Stimulated activated CD4-positive, alpha-beta T cell treated with anti-CD3 and anti-CD28 coated beads, Interleukin-12 subunit alpha, Interleukin-12 subunit beta, amount 100 ng/mL, for 4 hours (primary cell): ENCODE results near the gene LMAN2L.
"Not testable (repeated sequence)": the region's sequence is repeated elsewhere in the genome, so short reads cannot be mapped to it uniquely, and the experiment has no call there.

ENCODE experiments used
- DNase-seq: peaks from one replicate; pipeline ENCODE4 v3.0.0-alpha.2; 2020

Gene LMAN2L

DNA sequence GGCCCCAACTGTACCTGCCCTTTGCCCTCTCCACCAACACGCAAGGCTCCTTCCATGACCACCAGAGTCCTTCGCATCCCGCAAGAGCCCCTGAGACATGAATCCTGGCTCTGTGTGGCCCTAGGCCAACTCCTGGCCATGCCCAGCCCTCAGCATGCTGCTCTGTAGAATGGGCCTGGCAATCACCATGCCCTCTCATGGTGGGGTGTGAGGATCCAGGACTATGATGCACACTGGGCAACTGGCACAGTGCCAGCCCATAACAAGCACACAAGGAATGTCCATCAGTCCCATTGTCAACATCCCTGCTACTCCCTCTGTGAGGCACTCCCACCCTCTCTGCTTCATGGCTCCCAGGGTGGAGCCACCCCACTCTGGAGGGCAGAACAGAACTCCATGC lies 52.6 kb downstream of the LMAN2L start:
- DNase-seq = no peak

DNA sequence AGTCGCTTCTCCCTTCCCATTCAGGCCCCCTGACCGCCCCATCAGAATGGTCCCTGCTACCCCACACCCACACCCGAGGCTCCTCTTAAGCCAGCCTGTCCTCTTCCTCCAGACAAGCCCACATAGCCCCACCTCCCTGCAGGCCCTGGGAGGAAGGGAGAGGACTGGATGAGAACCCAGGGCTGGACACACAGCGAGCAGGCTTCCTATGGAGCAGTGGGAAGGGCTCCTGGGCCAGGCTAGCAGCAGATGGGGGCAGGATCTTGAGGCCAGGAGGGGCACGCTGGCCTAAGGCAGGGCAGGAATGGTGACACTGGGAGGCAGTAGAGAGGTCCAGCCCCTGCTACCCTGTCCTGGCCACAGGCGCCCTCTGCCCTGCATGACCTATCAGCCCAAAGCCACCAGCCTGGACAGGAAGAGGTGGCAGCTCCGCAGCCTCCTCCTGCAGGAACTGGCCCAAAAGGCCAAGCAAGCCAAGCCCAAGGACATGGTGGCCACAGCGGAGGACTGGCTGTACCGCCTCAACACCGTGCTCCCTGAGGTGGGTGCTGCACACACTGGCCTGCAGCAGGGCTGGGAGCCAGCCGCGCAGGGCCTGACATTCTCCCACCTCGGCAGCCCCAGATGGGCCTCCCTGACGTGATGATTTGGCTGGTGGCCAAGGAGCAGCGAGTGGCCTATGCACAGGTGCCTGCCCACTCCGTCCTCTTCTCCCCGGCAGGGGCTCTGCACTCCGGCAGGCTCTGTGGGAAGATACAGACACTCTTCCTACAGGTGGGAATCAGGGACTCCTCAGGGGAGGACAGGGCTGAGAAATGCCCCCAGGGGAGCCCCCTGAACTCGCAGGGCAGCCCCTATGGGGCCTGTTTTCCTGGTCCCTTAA lies 54.0 kb downstream of the LMAN2L start:
- no peak for DNase-seq

DNA sequence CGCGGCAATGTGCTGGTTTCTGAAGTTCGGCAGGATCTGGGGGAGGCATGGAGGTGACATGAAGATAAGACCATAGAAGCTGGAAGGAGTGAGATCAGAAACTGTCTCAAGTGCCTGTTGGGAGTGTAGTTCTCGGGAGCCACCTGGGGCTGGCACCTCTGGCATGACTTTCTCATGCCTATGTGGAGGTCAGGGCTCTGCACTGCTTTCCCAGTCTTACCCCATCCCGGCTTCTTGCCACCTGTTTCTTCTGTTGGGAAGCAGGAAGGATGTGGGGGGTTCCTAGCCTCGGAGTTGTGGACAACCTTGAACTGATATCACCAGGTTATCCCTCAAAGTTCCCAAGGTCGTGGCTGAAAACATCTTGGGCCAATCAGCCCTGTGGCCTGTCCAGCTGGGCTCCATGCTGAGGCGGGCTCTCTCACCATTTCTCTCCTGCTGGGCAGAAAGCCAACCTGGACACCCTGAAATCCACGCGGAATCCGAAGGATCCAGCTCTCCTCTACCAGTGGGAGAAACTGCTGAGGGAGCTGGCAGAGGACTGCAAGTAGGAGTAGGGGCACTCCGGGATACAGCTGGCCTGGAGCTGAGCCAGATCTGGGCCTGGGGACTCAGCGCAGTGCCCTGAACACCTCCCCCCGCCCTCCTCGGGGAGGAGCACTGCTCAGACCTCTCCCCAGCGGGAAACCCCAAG lies 54.8 kb downstream of the LMAN2L start:
- DNase-seq = no peak

DNA sequence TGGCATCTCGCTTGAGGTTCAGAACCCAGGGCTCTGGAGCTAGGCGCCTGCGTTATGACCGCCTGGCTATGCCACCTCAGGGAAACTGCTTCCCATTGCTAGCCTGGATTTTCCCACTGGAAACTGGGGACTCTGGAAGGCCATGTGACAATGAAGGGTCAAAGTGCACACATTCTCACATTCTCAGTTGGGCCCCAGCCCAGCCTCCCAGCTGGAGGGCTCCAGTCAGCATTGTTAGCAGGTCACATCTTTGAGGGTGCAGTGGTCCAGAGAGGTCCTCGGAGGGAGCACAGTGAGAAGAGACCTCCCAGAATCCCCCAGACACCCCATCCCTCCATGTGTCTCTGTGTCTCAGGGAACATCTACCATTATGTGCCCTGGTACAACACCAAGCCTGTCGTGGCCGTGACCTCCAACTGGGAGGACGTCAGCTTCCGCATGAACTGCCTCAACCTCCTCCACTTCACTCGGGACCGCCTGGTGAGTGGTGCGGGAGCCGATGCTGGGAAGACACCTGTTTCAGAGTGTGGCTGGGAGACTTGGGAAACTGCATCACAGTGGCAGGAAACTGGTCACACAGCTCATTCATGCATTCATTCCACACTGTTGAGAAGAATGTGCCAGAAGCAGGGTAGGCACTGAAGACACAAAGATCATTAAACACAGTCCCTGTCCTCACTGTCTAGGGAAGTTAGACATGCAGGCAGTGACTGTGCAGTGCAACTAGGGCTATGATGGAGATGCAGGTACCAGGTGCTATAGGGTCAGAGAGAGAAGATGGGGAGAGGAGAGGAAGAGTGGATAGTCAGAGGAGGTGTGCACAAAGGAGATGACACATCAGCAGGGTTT lies 55.7 kb downstream of the LMAN2L start:
- no peak for DNase-seq

GRCh38 chr2:96683307-96683706 lies 56.6 kb downstream of the LMAN2L start:
- DNase-seq = no peak

DNA sequence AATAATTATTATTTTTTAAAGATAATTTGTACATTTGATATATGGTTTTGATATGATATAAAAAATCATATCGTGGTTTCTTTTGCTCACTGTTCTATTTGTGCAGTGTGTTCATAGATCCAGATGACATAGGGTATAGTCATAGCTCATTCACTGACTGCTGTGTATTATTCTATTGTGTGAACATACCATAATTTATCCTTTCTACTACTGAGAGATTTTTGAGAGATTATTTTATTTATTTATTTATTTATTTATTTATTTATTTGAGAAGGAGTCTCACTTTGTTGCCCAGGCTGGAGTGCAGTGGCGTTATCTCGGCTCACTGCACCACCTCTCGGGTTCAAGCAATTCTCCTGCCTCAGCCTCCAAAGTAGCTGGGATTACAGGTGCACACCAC lies 58.3 kb downstream of the LMAN2L start:
- DNase-seq = no peak

DNA sequence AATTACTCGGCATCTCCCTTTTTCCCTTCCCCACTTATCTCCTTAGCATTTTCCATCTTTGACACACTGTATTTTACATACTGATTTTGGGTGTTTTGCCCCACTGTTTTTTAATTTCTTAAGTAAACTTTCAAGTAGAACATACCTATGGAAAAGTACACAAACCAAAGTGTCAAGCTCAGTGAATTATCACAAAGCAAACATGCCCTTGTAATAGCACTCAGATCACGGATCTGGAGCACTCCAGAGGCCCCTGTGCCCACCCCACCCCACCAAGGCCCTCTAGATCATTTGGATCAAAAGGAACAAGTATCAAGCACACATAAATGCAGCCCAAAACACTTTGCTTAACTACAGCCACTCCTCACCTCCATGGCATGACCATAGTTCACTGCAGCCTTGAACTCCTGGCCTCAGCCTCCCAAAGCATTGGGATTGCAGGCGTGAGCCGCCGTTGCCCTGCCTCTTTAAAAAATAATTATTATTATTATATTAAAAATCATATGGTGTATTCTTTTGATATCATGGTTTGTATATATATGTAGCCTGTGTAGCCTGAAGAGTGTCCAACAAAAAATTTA lies 59.2 kb downstream of the LMAN2L start:
- no peak for DNase-seq

- no peak for DNase-seq
These were observed 60.0 kb downstream of the LMAN2L start for GRCh38 chr2:96679848-96680247.

GRCh38 chr2:96669539-96670215 lies 70.2 kb downstream of the LMAN2L start:
- DNase-seq = no peak

GRCh38 chr2:96668771-96669170 lies 71.1 kb downstream of the LMAN2L start:
- DNase-seq = no peak

GRCh38 chr2:96665717-96666116 lies 74.1 kb downstream of the LMAN2L start:
- not testable (repeated sequence) for DNase-seq

DNA sequence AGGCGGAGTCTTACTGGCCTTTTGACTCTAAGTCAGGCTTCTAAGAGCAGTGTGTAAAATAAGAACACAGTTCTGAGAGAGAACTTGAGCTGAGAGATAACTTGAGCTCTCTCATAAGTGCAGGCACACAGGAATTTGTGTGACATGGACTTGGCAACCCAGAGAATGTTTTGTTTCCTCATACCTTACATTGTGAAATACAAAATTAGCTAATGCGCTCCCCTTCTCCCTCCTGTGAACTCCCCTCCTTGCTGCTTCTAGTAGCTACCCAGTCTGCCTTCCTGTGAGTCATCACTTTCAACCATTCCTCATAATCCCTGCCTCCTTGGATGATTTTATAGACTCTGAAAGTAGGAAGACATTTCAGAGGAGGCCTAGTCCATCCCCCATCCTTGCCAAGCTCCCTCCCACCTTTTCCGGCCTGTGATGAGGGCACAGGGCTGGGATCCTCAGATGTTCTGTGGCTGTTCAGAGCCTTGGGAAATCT lies 74.7 kb downstream of the LMAN2L start:
- DNase-seq = no peak

- DNase-seq = no peak
These were observed 75.4 kb downstream of the LMAN2L start for GRCh38 chr2:96664366-96664925.

GRCh38 chr2:96663829-96664228 lies 76.0 kb downstream of the LMAN2L start:
- DNase-seq = no peak

DNA sequence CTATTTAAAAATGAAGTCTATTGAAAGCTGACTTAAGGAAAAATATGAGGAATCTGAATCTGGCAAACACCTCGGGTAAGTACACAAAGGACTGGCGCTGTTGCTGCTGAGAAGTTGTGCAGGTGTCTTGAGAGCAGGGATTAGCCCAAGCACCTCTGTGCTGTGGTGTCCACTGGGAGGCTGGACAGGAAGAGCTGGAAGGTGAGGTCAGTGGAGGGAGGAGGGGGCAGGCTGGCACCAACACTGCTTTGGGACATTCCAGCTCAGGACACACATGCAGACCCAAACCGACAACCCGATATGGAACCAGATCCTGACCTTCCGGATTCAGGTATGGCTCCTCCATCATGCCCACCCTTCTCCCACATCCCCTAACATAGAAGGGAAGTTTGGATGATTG lies 76.7 kb downstream of the LMAN2L start:
- DNase-seq = no peak

- DNase-seq = no peak
These were observed 77.5 kb downstream of the LMAN2L start for GRCh38 chr2:96662360-96662759.

DNA sequence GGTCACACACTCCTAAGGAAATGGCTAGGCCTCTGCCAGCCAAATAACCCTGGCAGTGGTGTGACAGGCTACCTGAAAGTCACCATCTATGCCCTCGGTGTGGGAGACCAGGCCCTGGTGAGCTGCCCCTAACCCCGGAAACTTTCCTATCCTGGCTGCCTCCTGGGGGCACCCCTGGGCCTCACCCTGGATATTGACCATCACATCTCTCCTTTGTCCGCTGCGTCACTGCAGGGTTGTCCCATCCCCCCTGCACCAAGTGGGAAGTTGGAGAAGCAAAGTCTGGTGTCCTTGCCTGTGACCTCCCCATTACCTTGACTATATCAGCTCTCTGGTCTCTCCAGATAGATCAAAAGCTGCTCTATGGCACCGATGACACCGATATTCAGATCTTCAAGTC lies 78.5 kb downstream of the LMAN2L start:
- DNase-seq = no peak

DNA sequence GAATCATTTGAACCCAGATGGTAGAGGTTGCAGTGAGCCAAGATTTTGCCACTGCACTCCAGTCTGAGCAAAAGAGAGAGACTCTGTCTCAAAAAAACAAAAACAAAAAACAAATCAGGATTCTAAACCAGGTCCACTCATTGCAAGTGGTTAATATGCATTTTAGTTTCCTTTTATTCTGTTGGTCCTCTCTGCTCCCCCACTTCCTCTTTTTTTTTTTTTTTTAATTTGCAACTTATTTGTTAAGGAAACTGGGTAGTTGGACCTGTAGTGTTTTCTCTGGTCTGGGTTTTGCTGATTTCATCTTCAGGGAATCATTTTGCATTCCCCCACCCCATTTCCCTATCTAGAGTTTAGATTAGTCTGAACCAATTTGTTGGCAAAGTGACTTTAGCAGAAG lies 83.3 kb downstream of the LMAN2L start:
- no peak for DNase-seq
